ENCODE data around the gene CCL13. TPM values are rescaled to one million over a fixed set of nuclear protein-coding genes. Genes with fewer than 3 reads are reported as not detected.

The CCL13 gene
- total RNA-seq, 4 donors from 2014 or later, result 1.8 to 15.0 (median 2.3) TPM; not detected in 1

- TF ChIP-seq, protein P1, sequence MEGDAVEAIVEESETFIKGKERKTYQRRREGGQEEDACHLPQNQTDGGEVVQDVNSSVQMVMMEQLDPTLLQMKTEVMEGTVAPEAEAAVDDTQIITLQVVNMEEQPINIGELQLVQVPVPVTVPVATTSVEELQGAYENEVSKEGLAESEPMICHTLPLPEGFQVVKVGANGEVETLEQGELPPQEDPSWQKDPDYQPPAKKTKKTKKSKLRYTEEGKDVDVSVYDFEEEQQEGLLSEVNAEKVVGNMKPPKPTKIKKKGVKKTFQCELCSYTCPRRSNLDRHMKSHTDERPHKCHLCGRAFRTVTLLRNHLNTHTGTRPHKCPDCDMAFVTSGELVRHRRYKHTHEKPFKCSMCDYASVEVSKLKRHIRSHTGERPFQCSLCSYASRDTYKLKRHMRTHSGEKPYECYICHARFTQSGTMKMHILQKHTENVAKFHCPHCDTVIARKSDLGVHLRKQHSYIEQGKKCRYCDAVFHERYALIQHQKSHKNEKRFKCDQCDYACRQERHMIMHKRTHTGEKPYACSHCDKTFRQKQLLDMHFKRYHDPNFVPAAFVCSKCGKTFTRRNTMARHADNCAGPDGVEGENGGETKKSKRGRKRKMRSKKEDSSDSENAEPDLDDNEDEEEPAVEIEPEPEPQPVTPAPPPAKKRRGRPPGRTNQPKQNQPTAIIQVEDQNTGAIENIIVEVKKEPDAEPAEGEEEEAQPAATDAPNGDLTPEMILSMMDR (IDR thresholded peaks at IDR 0.05; ENCODE audit: low read depth), result no peak
Observed at GRCh38 chr17:34318474-34318873, 37.8 kb upstream of the CCL13 start.

GRCh38 chr17:34319039-34319483, 37.2 kb upstream of the CCL13 start, which contains the start of gene CCL8:
TSS of gene CCL8 (plus strand) at chr17:34319435. CDS start at chr17:34319502, 67 bp downstream.
- TF ChIP-seq, protein P1 (IDR thresholded peaks at IDR 0.05; ENCODE audit: low read depth), result no peak

GRCh38 chr17:34321964-34322363, 34.3 kb upstream of the CCL13 start:
- TF ChIP-seq, protein P1 (IDR thresholded peaks at IDR 0.05; ENCODE audit: low read depth), result no peak

GRCh38 chr17:34337701-34338100, 18.6 kb upstream of the CCL13 start:
- TF ChIP-seq, protein P1 (IDR thresholded peaks at IDR 0.05; ENCODE audit: low read depth), result no peak

DNA sequence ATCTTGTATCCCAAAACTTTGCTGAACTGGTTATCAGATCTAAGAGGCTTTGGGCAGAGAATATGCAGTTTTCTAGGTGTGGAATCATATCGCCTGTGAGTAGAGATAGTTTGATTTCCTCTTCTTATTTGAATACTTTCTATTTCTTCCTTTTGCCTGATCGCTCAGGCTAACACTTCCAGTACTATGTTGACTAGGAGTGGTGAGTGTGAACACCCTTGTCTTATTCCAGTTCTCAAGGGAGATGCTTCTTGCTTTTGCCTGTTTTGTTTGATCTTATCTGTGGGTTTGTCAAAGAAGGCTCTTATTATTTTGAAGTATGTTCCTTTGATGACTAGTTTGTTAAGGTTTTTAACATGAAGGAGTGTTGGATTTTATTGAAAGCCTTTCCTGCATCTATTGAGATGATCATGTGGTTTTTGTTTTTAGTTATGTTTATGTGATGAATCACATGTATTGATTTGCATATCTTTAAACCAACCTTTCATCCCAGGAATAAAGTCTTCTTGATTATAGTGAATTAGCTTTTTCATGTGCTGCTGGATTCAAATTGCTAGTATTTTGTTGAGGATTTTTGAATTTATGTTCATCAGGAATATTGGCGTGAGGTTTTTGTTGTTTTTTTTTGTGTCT, 17.0 kb upstream of the CCL13 start:
- TF ChIP-seq, protein P1 (IDR thresholded peaks at IDR 0.05; ENCODE audit: low read depth), result no peak

GRCh38 chr17:34341916-34342315, 14.4 kb upstream of the CCL13 start:
- TF ChIP-seq, protein P1 (IDR thresholded peaks at IDR 0.05; ENCODE audit: low read depth), result no peak

DNA sequence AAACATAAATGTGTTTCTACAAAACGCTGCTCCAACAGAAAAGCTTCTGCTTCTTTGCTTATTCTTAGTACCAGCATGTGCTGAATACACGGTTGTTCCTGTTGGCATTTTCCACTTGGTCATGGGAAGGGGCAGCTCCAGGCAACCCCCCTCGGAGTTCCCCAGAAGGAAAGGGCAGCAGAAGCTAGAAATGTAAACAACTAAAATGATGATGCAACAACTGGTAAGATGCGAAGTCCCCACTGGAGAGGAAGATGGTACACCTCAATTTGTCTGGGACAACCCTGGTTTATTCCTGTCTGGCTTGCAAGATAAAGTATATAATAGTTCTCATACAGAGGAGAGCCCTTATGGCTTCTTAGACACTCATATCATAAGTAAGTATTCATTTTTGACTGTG, 9.2 kb upstream of the CCL13 start:
- TF ChIP-seq, protein P1 (IDR thresholded peaks at IDR 0.05; ENCODE audit: low read depth), result no peak

Measured in subcutaneous adipose tissue (tissue), 4 donors.